Measurements from ENCODE around the gene CEPT1.

Gene CEPT1

GRCh38 chr1:111193712-111194480 lies 53.9 kb downstream of the CEPT1 start:
- no peak for DNase-seq

GRCh38 chr1:111195002-111195684 lies 55.1 kb downstream of the CEPT1 start:
- no peak for DNase-seq

- no peak for DNase-seq
Measured at GRCh38 chr1:111196213-111196612, 56.2 kb downstream of the CEPT1 start.

- peak in 1 of 2 experiments; percentile 71 for DNase-seq
Measured at GRCh38 chr1:111197598-111198284, 57.7 kb downstream of the CEPT1 start.

GRCh38 chr1:111198836-111199235 lies 58.8 kb downstream of the CEPT1 start:
- peak in 1 of 2 experiments; percentile 30 for DNase-seq

GRCh38 chr1:111199329-111199728 lies 59.3 kb downstream of the CEPT1 start:
- peak in 1 of 2 experiments; percentile 43 for DNase-seq

DNA sequence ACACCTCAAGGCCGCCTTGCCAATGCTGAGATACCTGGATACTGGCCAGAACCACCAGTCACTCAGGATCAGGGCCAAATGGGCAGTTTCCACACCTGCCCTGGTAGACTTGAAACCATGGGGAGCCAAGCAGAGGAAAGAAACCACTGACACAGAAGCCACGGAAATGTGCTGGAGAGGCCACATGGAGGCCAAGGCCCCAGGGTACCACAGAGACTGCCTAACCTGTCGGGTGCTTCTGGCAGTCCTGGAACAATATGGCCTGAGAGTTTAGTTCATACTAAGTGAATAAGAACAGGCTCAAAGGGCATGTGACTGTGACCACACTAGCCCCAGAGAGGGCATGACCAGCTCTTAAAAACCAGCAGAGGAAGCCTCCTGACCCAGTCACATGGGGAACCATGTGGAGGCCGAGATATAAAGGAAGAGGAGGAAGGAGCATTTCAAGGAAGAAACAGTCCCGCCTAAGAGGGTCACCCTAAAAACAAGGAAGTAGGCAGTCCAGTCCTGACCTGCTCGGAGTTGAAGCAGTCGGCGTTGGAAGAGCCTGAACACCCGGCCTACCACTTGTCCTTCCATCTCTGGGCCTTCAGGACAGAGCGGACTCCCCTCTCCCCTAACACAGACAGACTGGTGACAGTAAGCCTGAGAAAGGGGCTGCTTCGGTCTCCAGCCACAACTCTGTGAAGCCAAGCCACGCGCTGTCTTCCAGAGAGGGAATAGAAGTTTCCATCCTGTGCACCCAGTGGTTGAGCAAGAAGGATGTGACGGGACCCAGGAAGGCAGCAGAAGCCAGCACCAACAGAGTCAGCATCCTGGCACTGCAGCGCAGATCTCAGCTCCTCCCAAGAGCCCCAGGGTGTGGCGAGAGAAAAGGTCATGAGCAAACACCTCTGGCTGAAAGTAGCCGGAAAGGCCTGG lies 60.1 kb downstream of the CEPT1 start, which contains the start of gene DENND2D:
DENND2D (minus strand) TSS at position 766 of the 921 bp plus-strand sequence; CDS start at position 579, 187 bp downstream.
- peak; percentile 80 to 83 for DNase-seq

DNA sequence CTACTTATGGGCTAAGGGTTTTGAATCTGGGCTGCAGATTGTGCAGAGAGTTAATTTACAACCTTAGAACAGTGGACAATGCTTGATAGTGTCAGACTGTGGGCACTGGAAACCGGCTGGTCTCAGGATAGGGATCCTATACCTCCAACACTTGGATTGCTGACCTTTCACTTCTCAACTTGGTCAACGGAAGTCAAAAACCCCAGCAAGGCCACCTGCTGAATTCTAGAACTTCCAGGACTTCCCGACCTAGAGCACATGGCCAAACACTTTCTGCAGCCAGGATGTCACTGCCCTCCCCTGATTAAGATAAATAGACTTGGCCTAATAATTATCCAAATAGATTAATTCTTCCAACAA lies 60.8 kb downstream of the CEPT1 start:
- DNase-seq: no peak

DNA sequence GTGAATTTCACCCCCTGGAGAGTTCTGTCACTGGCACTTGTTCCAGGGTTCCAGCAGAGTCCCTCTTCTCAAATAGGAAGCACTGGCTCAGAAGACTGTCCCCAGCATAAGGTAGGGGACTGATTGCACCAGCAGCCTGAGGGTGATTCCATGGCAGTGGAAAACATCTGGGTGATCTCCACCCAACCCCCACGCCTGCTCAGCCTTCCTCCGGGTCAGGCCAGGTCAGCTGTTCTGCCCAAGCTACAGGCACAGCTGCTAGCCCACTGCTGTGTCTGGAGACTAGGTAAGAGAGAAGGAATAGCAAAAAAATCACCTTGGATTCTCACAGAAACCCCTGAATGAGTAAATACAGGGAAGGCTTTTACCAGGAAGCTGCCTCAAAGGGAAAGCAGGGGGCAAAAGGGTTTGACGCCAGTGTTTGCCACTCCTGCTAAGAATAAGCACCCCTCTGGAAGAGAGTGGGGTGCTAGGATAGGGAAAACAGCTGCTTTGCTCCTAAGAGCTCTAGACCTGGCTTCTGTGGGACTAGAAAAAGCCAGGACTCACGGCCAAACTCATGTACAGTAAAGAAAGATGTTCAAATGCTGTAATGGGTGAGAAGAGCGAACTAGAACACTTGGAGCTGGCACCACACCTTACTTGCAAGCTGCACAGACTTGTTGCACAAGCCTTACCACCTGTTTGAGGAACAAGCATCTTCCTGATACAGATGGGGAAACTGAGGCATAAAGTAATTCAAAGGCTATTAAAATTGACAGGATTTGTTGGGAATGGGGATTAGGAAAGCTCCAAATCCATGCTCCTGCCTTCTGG lies 61.5 kb downstream of the CEPT1 start:
- DNase-seq: no peak

DNA sequence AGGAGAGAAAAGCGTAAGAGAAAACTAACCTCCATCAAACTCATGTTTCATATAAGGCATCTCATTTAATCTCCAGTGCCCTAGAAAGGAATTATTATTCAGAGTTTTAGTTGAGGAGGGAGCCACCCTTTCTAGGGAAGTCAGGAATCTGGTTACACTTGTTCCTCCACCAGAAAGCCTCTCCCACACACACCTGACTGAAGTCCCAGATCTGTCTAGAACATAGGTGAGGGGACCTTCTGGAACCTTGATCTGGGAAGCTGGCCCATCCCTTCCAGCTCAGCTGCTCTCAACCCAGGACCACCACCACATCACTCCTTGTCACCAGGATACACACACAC lies 62.3 kb downstream of the CEPT1 start:
- no peak for DNase-seq

DNA sequence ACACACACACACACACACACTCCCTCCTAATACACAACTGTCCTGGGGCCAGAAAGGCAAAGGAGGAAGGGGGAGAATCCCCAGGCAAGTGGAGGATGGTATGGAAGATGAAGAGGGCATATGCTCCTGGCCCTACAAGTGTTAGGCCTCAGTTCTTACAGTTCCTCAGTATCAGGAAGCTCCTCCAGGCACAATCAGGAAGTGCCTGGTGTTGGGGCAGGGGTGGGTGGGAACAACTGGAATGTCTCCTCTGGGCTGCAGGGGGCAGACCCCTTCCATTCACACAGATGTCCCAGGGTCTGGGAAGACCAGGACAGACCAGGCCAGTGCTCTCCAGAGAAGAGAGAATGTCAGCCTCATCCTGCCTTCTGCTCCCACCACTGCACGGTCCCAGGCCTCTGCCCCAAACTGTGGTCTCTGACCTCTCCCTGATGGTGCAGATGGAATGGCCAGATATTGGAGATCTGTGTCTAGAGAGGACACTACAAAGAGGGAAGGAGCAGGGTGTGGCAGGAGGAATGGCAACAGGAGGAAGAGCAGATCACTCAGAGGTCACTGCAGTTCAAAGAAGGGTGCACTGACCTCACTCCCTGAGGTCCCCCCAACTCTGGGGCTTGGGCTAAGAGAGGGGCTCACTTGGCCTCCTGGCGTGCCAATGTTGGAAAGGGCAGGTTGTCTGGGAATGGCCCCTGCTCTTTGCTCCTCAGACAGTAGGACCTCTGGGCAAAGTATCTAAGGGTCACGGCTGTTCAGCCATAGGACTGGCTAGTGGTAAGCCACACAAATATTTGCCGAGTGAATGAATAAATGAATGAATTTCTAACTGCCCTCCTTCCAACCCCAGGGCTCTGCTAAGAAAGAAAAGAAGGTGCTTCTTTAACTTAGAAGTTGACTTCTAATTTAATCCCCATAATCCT lies 62.9 kb downstream of the CEPT1 start:
- DNase-seq: peak in 1 of 2 experiments; percentile 42

DNA sequence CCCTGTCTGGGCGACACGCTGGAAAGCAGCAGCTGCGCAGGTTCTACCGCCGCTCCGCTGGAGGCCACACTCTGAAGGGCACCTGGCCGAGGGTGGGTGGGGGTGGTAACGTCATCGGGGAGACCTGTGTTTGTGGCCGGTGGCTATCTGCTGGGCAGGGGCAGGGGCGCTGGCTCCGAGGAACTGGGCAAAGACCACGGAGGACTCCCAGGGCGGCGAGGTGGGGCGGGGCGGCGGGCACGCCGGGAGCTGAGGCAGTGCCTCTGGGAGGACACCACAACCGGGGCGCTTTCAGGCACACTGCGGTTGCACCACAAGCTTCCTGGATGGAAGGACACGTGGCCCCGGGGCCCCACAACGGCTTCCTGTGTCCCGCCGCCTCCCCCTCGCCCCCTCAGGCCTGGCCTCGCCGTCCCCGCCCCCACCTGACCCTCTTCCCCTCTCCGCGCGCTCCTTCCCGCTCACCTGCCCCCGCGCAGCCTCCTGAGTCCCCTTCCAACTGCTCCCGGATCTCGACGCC lies 63.7 kb downstream of the CEPT1 start:
- peak; percentile 87 to 90 for DNase-seq

DNA sequence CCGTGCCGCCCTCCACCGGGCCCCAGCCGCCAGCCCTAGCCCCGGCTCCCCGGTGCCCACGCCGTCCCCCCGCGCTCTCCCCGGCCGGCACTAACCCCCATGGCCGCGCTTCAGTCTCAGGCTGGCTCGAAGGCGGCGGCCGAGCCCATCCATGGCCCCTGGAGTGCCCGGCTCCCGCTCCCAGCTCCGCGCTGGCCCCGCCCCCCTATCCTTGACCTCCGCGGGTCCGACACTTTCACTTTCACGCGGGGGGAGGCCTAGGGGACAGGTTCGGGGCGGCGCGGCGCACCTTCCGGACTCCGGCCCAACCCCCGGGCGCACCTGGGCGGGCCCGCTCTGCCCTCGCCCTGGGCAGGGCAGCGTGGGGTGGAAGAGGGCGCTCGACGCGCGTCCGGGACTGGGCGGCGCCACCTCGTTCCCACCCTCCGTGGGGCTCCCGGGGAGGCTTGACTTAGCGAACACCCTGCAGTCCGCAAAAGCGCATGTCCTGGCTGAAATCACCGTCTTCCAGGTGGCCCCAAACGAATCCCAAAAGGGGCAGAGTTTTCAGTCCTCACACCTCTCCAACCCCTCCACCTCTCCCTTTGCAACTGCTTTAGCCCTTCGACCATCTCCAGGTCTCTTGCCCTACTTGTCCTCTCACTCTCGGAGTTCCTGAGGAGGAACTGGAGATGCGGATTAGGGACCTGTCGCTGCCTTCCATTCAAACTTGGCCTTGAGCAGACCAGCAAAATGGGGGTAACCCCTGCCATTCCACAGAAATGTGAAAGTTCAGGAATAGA lies 64.4 kb downstream of the CEPT1 start:
- DNase-seq: peak; percentile 74 to 79

GRCh38 chr1:111204983-111205713 lies 65.1 kb downstream of the CEPT1 start:
- DNase-seq: no peak

DNA sequence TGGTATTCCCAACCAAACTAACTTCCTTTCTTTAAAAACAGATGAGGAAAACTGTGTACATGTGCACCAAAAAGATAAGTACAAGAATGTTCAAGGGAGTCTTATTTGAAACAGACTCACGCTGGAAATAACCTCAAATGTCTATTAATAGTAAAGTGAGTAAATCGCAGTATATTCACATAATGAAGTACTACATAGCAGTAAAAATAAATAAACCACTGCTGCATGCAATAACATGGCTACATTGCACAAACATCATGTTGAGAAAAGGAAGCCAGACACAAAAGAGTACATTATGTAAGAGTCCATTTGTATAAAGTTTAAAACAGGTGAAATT lies 65.7 kb downstream of the CEPT1 start:
- no peak for DNase-seq

DNA sequence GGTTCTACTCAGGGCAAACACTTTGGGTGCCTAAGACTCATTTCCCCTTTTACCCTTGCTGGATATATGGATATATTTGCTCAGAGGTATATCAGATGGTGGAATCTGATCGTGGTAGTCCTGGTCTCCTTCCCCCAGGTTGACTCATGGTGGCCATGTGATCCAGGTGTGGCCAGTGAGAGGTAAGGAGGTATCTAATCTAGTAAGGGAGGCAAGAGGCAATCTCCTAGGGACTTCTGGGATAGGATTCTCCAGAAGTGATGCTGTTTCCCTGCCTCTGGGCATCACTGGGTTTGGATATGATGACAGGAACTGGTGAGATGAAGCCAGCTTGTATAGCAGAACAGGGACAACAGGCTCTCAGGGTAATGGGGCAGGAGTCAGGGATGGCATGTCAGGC lies 68.9 kb downstream of the CEPT1 start:
- DNase-seq: no peak

GRCh38 chr1:111209622-111210021 lies 69.6 kb downstream of the CEPT1 start:
- DNase-seq: no peak

DNA sequence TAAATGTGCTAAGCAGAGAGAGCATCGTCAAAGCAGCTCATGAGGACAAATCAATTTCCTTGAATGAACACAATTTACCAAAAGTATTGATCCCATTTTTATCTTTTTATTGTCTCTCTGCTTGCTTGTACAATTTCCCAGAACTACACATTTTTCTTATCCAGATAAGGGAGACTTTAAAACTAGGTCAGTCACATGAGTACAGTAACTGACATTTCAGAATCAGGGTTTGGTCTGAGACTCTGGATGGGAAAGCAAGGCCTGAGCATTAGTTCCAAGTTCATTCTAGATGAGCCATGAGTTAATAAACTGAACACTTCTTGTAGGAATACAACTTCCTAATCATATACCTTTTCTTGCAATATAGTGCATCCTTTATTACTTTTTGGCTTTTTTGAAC lies 71.9 kb downstream of the CEPT1 start:
- DNase-seq: no peak
